HG02571 (cell line): ENCODE results near the gene SPACA4.

ENCODE experiments used
- ATAC-seq: cut with Tn5 transposase; IDR thresholded peaks from one replicate; pipeline ENCODE4 v1.9.1; 2021; ENCODE audit warnings: mild to moderate bottlenecking, moderate library complexity; ENCODE audit not compliant: unreplicated experiment

Gene SPACA4

GRCh38 chr19:48596679-48597465 lies 9.7 kb upstream of the SPACA4 start:
- ATAC-seq, result no peak

GRCh38 chr19:48598996-48599700 lies 7.4 kb upstream of the SPACA4 start:
- ATAC-seq, result no peak

GRCh38 chr19:48600679-48601417 lies 5.7 kb upstream of the SPACA4 start:
- ATAC-seq, result no peak

GRCh38 chr19:48603001-48603400 lies 3.5 kb upstream of the SPACA4 start:
- no peak for ATAC-seq

- ATAC-seq, result no peak
These were observed 3.1 kb upstream of the SPACA4 start for GRCh38 chr19:48603449-48603848.

- ATAC-seq, result no peak
These were observed 2.7 kb upstream of the SPACA4 start for GRCh38 chr19:48603850-48604249.

GRCh38 chr19:48607359-48607755 lies 815 bp downstream of the SPACA4 start:
- ATAC-seq, result no peak

- ATAC-seq, result no peak
These were observed 2.3 kb downstream of the SPACA4 start for GRCh38 chr19:48608798-48609263.

GRCh38 chr19:48609571-48610108 lies 3.1 kb downstream of the SPACA4 start:
- no peak for ATAC-seq

GRCh38 chr19:48611872-48612271 lies 5.3 kb downstream of the SPACA4 start:
- no peak for ATAC-seq

- ATAC-seq, result no peak
These were observed 6.7 kb downstream of the SPACA4 start for GRCh38 chr19:48613024-48613851.

GRCh38 chr19:48613852-48614435 lies 7.4 kb downstream of the SPACA4 start:
- ATAC-seq, result no peak

GRCh38 chr19:48614436-48615230 lies 8.1 kb downstream of the SPACA4 start, which contains the start of gene FAM83E:
FAM83E (minus strand) TSS chr19:48615076; CDS start chr19:48613372, 1,704 bp downstream.
- no peak for ATAC-seq

GRCh38 chr19:48615231-48616040 lies 8.9 kb downstream of the SPACA4 start:
- no peak for ATAC-seq

GRCh38 chr19:48616041-48616436 lies 9.5 kb downstream of the SPACA4 start:
- ATAC-seq, result no peak

GRCh38 chr19:48616491-48617056 lies 10.0 kb downstream of the SPACA4 start:
- ATAC-seq, result no peak

GRCh38 chr19:48617146-48617937 lies 10.8 kb downstream of the SPACA4 start:
- ATAC-seq, result no peak
